Colon (tissue), 2 donors: Measurements from ENCODE around the gene CDC25B.

Experiments used
- FAIRE-seq: peaks from 2 replicates; lab custom pipeline; 2012; peaks lifted over from hg19 to GRCh38; lab: Jason Lieb, UNC
- donor health status: control.
- donor health status: control.

Gene CDC25B

DNA sequence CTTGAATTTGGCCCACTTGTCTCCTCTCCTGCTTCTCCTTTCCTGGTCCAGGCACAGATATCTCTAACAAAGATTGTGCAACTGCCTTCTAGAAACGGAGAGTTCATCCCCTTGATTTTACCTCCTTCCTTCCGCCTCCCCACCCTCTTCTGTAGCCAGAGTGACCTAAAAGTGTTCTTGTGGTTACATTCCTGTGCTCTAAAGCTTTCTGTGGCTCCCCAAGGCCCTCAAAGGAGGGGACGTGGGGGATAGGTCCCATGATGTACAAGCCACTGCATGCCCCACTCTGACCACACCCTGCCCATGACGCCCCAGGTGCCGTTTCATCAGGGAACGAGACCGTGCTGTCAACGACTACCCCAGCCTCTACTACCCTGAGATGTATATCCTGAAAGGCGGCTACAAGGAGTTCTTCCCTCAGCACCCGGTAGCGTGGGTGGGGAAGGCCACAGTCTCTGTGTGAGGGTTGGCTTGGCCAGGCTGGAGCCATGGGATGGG is 8.2 kb downstream of the CDC25B start:
- no peak for FAIRE-seq

DNA sequence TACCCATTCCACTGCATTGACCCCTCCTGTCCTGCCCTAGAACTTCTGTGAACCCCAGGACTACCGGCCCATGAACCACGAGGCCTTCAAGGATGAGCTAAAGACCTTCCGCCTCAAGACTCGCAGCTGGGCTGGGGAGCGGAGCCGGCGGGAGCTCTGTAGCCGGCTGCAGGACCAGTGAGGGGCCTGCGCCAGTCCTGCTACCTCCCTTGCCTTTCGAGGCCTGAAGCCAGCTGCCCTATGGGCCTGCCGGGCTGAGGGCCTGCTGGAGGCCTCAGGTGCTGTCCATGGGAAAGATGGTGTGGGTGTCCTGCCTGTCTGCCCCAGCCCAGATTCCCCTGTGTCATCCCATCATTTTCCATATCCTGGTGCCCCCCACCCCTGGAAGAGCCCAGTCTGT is 8.7 kb downstream of the CDC25B start:
- no peak for FAIRE-seq

DNA sequence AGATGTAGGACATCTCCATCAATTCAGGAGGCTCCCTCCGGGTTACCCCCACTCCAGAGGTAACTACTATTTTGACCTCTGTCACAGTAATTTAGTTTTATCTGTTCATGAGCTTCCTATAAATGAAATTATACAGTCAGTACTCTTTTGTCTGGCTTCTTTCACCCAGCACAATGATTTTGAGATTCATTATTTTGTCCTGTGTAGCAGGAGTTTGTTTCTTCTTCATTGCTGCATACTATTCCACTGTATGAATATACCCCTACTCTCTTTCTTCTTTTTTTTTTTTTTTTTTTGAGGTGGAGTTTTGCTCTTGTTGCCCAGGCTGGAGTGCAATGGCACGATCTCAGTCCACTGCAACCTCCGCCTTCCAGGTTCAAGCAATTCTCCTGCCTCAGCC is 12.4 kb downstream of the CDC25B start:
- FAIRE-seq, result no peak

DNA sequence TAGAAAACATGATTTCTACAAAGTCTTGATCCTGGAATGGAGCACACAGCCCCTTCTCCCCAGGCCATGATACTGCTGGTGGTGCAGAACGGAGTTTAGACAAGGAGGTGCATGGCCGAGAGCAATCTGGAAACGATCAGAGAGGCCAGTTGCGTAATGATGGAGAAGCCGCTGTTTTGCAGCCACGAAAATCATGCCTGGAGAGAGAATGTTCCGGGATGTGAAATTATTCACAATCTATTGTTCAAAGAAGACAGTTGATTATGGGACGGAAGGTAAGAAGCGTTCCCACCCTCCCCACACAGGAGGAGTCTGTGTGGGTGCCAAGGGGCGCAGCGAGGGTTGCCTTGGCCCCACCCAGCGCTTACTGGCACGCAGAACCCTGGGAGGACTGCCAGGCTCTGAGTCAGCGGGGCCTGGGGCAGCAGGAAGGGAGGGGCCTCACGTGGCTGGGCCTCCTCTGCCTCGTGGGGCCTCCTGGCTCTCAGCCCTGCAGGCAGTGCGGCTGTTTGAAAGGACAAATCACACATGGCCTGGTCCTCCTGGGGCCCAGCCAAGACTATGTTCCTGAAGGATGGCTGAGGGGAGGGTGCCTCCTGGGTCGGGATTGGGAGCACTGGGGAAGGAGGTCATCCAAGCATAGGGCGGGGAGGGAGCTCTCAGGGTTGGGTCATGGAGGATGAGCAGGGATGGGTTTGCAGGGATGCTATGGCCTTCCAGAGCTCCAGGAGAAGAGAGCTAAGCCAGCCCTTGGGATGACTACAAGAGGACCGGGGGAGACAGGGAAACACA is 15.6 kb downstream of the CDC25B start:
- no peak for FAIRE-seq

DNA sequence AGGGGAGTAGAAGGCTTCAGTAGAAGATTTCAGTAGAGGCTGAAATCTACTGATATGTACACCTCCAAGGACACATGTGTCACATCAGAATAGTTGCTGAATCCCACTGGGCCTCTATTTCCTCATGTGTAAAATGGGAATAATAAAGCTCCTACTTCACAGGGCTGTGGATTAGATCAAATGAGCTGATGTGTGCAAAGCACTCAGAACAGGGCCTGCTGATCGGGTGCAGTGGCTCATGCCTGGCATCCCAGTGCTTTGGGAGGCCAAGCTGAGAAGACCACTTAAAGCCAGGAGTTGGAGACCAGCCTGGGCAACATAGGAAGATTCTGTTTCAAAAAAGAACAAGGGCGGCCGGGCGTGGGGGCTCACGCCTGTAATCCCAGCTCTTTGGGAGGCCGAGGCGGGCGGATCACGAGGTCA is 16.2 kb downstream of the CDC25B start:
- FAIRE-seq, result no peak

DNA sequence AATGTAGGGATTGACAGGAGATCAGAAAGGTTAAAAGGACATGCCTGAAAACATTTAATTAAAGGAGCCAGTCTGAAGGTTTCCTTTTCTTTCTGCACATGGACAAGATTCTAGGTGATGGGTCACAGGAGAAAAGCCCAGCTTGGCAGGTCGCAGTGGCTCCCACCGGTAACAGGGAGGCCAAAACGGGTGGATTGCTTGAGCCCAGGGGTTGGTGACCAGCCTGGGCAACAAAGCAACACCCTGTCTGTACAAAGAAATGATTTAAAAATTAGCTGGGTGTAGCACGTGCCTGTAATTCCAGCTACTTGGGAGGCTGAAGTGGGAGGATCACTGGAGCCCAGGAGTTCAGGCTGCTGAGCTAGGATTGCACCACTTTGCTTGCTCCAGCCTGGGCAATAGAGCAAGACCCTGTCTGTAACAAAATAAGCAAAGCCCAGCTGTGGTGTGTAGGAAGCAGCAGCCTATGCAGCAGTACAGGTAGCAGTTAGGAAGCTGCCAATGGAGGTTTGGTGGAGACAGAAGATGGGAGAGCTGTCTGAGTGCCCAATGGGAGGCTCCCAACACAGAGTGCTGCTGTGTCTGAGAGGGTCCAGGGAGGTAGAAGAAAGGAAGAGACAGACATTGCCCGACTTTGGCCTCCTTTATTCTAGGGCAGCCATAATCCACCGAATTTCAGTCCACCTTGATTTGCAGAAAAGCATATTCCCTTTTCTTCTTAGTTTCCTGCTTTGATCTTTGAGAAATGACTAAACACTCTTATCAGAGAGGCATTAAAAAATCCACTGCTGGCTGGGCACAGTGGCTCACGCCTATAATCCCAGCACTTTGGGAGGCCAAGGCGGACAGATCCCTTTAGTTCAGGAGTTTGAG is 17.1 kb downstream of the CDC25B start:
- no peak for FAIRE-seq

DNA sequence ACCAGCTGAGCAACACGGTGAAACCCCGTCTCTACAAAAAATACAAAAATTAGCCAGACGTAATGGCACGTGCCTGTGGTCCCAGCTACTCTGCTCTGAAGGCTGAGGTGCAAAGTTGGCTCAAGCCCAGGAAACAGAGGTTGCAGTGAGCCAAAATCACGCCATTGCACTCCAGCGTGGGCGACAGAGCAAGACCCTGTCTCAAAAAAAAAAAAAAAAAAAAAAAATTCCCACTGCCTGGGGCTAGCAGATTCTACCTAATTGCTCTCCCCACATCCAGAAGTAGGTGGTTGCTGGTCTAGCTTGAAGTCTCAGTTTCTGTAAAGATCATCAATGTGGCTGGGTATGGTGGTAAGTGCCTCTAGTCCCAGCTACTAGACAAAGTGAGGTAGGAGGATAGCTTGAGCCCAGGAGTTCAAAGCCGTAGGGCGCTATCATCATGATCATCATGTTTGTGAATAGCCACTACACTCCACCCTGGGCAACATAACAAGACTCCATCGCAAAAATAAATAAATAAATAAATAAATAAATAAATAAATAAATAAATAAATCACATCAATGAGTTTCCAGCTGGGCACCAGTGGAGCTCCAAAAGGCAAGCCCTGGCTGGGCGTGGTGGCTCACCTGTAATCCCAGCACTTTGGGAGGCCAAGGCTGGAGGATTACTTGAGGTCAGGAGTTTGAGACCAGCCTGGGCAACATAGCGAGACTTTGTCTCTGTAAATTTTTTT is 17.9 kb downstream of the CDC25B start:
- no peak for FAIRE-seq

DNA sequence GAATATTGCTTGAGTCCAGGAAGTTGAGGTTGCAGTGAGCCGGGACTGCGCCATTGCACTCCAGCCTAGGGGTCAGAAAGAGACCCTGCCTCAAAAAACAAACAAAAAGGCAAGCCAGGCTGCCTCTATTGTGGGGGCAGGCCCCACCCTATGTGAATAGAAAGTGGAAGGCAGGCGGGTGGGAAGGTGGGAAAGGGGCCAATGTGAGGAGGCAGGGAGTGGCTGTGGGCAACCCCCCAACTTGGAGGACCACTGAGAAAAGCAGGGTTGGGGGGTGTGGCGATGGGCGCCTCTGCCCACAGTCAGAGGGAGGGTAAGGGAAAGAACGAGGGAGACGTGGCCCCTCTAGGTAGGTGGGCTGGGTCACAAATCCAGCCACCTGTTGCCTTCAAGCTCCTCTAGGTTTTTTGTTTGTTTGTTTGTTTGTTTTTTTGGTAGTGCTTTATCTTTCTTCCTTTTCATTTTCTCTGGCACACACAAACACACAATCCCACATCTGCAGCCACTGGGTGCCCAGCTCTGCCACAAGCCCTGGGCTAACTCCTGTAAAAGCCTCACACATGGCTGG is 18.9 kb downstream of the CDC25B start:
- FAIRE-seq, result no peak

DNA sequence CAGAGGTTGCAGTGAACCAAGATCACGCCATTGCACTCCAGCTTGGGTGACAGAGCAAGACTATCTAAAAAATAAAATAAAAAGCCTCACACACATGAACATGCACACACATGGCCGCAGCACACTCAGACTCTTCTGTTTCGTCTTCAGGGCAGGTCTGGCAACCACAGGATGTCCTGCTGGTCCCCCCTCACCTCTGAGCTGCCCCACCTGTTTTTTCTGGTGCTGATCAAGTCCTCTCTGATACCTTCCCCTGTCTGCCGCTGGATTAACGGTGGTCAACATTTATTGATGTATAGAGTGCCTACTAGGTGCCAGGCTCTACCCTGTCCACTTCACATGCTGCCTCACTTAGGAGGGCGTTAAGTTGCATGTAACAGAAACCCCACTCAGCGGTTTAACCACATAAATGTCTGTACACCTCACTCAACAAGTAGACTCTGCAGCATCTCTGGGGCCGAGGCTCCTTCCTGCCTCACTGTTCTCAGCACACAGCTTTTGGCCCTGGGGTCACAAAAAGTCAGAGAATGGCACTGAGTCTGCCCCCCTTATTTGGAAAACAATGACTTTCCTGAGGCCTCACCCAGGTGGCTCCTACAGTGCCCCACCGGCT is 19.7 kb downstream of the CDC25B start:
- FAIRE-seq, result no peak

DNA sequence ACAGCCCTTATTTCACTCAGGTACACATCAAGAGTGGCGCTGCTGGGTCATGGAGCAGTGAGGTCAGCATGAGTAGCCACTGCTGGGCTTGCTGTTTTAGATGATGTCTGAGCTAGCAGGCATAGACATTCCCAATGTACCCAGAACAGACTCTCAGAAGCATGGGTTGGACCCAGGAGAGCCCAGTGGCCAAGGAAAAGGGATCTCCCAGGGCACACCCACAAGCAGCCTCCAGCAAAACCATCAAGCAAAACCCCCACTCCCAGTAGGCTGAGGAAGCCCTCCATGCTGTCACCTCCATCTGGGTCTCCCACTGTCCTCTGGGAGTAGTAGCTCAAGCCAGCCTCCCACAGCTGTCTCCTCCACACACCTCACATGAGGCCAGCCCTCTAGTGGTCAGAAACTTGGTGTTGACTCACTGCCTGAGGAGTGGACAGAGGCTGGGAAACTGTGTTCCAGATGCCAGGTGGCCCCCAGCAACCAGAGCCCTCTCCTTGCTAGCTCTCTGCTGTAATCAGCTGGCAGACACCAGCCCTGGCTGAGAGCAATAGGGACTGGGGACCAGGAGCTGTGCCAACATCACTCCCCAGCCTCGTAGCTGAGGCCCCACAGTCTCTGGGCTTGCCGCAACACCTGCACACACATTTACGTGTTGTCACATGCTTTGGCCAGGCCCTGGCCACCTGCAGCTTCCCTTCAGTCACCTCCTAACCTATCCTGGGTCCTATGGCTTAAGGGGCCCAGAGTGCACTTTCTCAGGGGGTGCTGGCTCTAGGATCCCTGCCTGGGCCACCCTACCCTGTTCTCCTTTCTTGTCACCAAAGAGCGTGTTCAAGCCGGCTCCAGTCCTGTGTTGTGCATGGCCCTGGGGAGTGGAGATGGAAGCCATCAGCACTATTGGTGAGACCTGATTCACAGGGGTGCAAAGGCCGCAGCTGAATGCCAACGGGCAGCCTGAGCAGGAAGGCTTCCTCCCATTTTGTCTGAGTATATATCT is 22.3 kb downstream of the CDC25B start:
- FAIRE-seq, result no peak

DNA sequence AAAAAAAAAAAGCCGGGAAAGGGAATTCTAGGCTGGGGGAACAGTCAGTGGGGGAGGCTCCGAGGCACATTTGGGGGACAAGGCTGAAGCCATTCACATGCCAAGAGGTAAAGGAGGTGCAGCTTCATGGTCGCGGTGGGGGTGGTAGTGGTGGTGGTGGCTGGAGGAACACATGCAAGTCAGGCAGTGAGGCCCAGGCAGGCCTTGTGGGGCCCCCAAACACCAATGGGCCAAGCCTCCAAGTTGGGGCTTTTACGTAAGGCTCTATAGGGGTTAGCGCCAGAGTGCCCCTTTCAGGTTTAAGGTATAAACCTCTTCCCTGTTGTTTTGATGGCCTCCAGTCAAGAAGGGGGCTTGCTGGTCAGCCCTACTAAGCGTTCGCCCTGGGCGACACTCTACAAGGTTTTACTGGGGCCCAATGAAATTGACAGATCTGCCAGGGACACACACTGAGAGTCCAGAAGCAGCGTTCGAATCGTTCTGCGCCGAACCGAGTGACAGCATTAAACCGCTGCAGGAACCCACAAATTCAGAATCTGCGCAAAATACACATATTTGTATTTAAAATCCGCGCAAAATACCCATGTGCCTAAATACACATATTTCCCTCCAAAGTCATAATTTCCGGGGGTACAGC is 23.4 kb downstream of the CDC25B start:
- no peak for FAIRE-seq

DNA sequence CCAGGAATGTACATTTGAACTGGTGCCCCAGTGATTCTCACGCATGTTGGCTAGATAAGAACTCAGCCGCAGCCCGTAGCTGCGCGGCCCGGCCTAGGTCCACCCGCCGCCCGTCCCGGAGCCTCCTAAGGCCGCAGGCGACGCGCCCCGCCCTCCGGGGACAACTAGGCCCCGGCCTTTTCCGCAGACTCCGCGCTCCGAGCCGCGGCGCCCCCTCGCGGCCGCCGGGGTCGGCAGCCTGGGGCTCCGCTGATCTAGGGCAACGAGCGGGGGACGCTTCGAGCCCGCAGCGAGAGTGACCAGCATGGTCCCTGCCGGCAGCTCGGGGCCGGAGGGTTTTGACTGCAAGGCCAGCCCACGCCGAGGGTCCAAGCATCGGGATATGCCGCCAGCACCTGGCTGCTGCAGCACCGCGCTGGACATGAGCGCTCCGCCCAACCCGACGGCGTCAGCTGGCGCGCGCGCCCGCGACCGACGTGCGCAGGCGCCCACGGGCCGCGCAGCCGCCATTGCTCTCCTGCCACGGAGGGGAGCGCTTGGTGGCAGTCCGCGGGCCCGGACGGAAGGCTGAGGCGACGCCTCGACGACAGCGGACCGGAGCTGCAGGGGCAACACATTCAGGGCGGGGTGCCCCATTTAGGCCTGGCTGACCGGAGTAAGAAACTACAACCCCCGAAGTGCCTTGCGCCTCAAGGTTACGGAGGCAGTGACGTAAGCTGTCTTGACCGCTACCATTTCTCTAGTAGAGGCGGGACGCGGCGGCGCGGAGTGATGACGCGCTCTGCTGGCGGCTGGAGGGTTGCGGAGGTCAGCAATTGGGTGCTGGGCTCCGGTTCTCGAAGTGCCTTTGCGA is 24.2 kb downstream of the CDC25B start, which contains the start of gene AP5S1:
Gene AP5S1, plus strand, starts transcription at position 500 of the 853 bp plus-strand sequence. CDS start 1,571 bp downstream, outside the sequence.
- FAIRE-seq, result no peak

DNA sequence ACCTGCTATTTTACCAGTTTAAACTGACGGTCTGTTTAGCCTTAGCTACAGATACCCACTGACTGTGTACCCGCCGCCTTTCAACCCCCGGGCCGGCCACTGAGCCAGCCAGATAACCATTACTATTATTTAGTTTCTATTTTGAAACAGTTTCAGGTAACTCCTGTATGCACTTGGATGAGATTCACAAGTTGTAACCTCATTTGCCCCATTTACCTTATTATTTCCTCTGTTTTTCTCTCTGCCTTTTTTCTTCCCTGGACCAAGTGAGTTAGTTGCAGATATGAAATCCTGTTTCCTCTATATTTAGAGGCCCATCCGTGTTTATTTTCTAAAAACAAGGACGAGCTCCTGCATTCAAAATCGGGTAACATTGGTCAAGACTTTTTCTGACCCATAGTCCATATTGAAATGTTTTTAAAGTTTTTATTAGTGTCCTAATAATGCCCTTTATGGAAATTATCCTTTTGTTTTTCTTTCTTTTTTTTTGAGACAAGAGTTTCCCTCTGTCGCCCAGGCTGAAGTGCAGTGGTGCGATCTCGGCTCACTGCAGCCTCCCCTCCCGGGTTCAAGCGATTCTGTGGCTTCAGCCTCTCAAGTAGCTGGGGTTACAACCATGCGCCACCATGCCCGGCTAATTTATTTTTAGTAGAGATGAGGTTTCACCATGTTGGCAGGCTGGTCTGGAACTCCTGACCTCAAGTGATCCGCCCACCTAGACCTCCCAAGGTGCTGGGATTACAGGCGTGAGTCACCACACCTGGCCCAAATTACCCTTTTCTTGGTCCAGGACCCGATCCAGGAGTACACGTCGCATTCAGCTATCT is 25.0 kb downstream of the CDC25B start:
- FAIRE-seq, result no peak

DNA sequence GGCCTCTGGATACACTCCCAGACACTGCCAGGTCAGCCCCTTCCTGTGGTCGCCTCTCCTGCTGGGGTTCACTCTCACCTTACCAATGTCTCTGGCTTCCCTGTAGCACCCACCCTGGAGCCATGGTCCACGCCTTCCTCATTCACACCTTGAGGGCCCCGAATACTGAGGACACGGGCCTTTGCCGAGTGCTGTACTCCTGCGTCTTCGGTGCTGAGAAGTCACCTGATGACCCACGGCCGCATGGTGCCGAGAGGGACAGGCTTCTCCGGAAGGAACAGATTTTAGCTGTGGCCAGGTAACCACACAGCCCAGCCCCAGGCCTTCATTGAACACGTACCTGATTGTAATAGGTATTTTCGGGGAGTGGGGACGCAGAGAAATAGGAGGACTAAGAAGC is 25.9 kb downstream of the CDC25B start:
- no peak for FAIRE-seq

DNA sequence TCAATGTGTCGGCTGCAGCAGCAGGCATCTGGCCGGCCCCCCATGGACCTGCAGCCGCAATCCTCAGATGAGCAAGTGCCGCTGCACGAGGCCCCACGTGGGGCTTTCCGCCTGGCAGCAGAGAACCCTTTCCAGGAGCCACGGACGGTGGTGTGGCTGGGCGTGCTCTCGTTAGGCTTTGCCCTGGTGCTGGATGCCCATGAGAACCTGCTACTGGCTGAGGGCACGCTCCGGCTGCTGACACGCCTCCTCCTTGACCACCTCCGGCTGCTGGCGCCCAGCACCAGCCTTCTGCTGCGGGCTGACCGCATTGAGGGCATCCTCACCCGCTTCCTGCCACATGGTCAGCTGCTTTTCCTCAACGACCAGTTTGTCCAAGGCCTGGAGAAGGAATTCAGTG is 27.8 kb downstream of the CDC25B start:
- no peak for FAIRE-seq

DNA sequence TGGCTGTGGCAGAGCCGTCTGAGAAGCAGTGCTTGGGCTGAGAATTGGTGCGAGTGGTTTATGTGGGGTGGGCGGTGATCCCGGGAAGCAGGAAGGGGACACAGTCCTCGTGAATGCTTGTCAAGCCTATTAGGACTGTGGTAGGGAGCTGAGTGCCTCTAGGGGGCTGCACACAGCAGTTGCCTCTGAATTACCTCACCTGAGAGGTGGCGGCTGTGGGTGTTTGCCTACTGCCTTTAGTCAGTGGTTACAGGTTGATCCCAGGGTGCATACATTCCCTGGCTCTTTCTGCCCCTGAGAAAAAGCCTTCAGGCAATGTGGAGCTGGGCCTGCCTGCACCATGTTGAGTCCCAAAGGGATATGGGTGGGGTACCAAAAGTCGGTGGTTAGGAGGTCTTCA is 29.4 kb downstream of the CDC25B start:
- no peak for FAIRE-seq

DNA sequence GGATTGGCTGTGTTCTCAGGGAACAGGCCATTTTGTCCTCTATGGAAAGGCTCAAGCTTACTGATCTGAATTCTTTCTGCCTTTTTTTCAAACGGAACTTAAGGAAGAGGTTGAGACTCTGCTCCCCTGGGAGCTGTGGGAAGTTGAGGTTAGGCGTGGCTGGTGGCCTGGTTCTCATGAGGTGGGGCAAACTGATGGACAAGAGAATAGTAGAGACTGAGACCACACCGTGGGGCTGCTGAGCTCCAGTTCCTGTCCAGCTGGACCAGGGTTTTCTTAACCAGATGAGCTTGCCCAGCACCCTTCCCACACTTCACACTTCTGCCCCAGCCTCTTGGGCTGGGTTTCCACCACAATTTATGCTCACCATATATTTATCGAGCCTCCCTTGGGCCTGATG is 30.3 kb downstream of the CDC25B start:
- no peak for FAIRE-seq

DNA sequence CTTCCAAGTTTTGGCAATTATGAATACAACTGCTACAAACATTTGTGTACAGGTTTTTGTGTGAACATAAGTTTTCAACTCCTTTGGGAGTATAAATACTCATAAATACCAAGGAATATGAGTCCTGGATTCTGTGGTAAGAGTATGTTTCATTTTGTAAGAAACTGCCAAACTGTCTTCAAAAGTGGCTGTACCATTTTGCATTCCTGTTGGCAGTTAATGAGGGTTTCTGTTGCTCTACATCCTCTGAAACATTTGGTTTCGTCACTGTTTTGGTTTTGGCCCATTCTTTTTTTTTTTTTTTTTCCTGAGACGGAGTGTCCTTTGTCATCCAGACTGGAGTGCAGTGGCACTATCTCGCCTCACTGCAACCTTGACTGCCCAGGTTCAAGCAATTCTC is 32.7 kb downstream of the CDC25B start:
- no peak for FAIRE-seq
